ENCODE measurements around the gene FSIP1.

FSIP1 gene

GRCh38 chr15:39789736-39790135 lies 7.1 kb upstream of the FSIP1 start:
- WGBS (ENCODE audit: extremely low coverage, insufficient coverage, insufficient read length) = no CpG with 5 or more reads among the region's 4 CpGs
- Histone ChIP-seq H2BK12ac (ENCODE audit: low read length) (no peak overlapping the region), H3K27ac (ENCODE audit: low read depth, low read length) (no peak overlapping the region), H3K27me3 (ENCODE audit: insufficient read depth, low read length) (no peaks in the 10 kb centered on the region), H3K79me2 (ENCODE audit: control insufficient read depth, insufficient read depth, low read length, poor library complexity) (no peaks in the 10 kb centered on the region), H3K9ac (ENCODE audit: low read length) (no peak overlapping the region), H3K4me2 (ENCODE audit: low read length) (no peak overlapping the region), H2AFZ (ENCODE audit: insufficient read depth, low read length, poor library complexity) (no peak overlapping the region), H3K4me1 (ENCODE audit: control insufficient read depth in 1 of 2, insufficient read depth in 2 of 2, low read length in 2 of 2) (peaks cover 3 to 4% of the 10 kb centered on the region in 2 experiments), H3K36me3 (ENCODE audit: control insufficient read depth in 1 of 2, insufficient read depth in 2 of 2, low read length in 2 of 2) (no peaks in the 10 kb centered on the region), H3K23ac (ENCODE audit: low read length) (no peak overlapping the region), H3K4me3 (ENCODE audit: low read depth, low read length) (no peak overlapping the region), H3K18ac (ENCODE audit: low read length) (no peak overlapping the region), H3K9me3 (ENCODE audit: insufficient read depth, low read depth, low read length) (no peaks in the 10 kb centered on the region), H2BK5ac (ENCODE audit: low read depth, low read length, poor library complexity) (no peak overlapping the region), H3K14ac (ENCODE audit: low read length) (no peak overlapping the region), H4K12ac (ENCODE audit: low read depth, low read length) (no peak overlapping the region), H4K91ac (ENCODE audit: low read depth, low read length) (no peak overlapping the region), H3K79me1 (ENCODE audit: low read length) (no peaks in the 10 kb centered on the region), H4K8ac (ENCODE audit: low read depth, low read length) (no peak overlapping the region), H2BK120ac (ENCODE audit: insufficient read depth, low read length, poor library complexity) (no peak overlapping the region), H2AK5ac (ENCODE audit: low read length) (no peak overlapping the region), H3K4ac (ENCODE audit: low read depth, low read length) (no peak overlapping the region)
- DNase-seq = no peak

- H2BK120ac ChIP-seq (ENCODE audit: insufficient read depth, low read length, poor library complexity) = no peak overlapping the region
- no peak overlapping the region for H3K27ac ChIP-seq (ENCODE audit: low read depth, low read length)
- no peak overlapping the region for H3K4me3 ChIP-seq (ENCODE audit: low read depth, low read length)
- no peak overlapping the region for H2BK5ac ChIP-seq (ENCODE audit: low read depth, low read length, poor library complexity)
- no peak overlapping the region for H4K91ac ChIP-seq (ENCODE audit: low read depth, low read length)
- peaks cover 3 to 4% of the 10 kb centered on the region in 2 experiments for H3K4me1 ChIP-seq (ENCODE audit: control insufficient read depth in 1 of 2, insufficient read depth in 2 of 2, low read length in 2 of 2)
- H3K79me2 ChIP-seq (ENCODE audit: control insufficient read depth, insufficient read depth, low read length, poor library complexity) = no peaks in the 10 kb centered on the region
- no CpG with 5 or more reads among the region's 3 CpGs for WGBS (ENCODE audit: extremely low coverage, insufficient coverage, insufficient read length)
- H3K4me2 ChIP-seq (ENCODE audit: low read length) = no peak overlapping the region
- no peaks in the 10 kb centered on the region for H3K79me1 ChIP-seq (ENCODE audit: low read length)
- no peaks in the 10 kb centered on the region for H3K9me3 ChIP-seq (ENCODE audit: insufficient read depth, low read depth, low read length)
- H3K4ac ChIP-seq (ENCODE audit: low read depth, low read length) = no peak overlapping the region
- no peak overlapping the region for H3K23ac ChIP-seq (ENCODE audit: low read length)
- peak; percentile 76 to 95 for DNase-seq
- no peak overlapping the region for H3K18ac ChIP-seq (ENCODE audit: low read length)
- H3K27me3 ChIP-seq (ENCODE audit: insufficient read depth, low read length) = no peaks in the 10 kb centered on the region
- no peak overlapping the region for H3K14ac ChIP-seq (ENCODE audit: low read length)
- H3K9ac ChIP-seq (ENCODE audit: low read length) = no peak overlapping the region
- H2BK12ac ChIP-seq (ENCODE audit: low read length) = no peak overlapping the region
- H4K12ac ChIP-seq (ENCODE audit: low read depth, low read length) = no peak overlapping the region
- no peak overlapping the region for H2AFZ ChIP-seq (ENCODE audit: insufficient read depth, low read length, poor library complexity)
- no peak overlapping the region for H2AK5ac ChIP-seq (ENCODE audit: low read length)
- H3K36me3 ChIP-seq (ENCODE audit: control insufficient read depth in 1 of 2, insufficient read depth in 2 of 2, low read length in 2 of 2) = no peaks in the 10 kb centered on the region
- no peak overlapping the region for H4K8ac ChIP-seq (ENCODE audit: low read depth, low read length)
Observed at GRCh38 chr15:39788800-39789565, 6.3 kb upstream of the FSIP1 start.

GRCh38 chr15:39788108-39788507 lies 5.5 kb upstream of the FSIP1 start:
- Histone ChIP-seq H3K9me3 (ENCODE audit: insufficient read depth, low read depth, low read length) (no peaks in the 10 kb centered on the region), H3K27me3 (ENCODE audit: insufficient read depth, low read length) (no peaks in the 10 kb centered on the region), H3K23ac (ENCODE audit: low read length) (no peak overlapping the region), H3K14ac (ENCODE audit: low read length) (no peak overlapping the region), H3K36me3 (ENCODE audit: control insufficient read depth in 1 of 2, insufficient read depth in 2 of 2, low read length in 2 of 2) (no peaks in the 10 kb centered on the region), H3K9ac (ENCODE audit: low read length) (no peak overlapping the region), H4K12ac (ENCODE audit: low read depth, low read length) (no peak overlapping the region), H3K18ac (ENCODE audit: low read length) (no peak overlapping the region), H2AK5ac (ENCODE audit: low read length) (no peak overlapping the region), H4K91ac (ENCODE audit: low read depth, low read length) (no peak overlapping the region), H3K79me1 (ENCODE audit: low read length) (no peaks in the 10 kb centered on the region), H4K8ac (ENCODE audit: low read depth, low read length) (no peak overlapping the region), H3K79me2 (ENCODE audit: control insufficient read depth, insufficient read depth, low read length, poor library complexity) (no peaks in the 10 kb centered on the region), H3K4me2 (ENCODE audit: low read length) (no peak overlapping the region), H2BK5ac (ENCODE audit: low read depth, low read length, poor library complexity) (no peak overlapping the region), H3K4me3 (ENCODE audit: low read depth, low read length) (no peak overlapping the region), H2BK12ac (ENCODE audit: low read length) (no peak overlapping the region), H3K27ac (ENCODE audit: low read depth, low read length) (no peak overlapping the region), H2AFZ (ENCODE audit: insufficient read depth, low read length, poor library complexity) (no peak overlapping the region), H3K4me1 (ENCODE audit: control insufficient read depth in 1 of 2, insufficient read depth in 2 of 2, low read length in 2 of 2) (peaks cover 3 to 8% of the 10 kb centered on the region in 2 experiments), H3K4ac (ENCODE audit: low read depth, low read length) (no peak overlapping the region), H2BK120ac (ENCODE audit: insufficient read depth, low read length, poor library complexity) (no peak overlapping the region)
- no CpG with 5 or more reads among the region's 4 CpGs for WGBS (ENCODE audit: extremely low coverage, insufficient coverage, insufficient read length)
- DNase-seq = peak; percentile 13 to 39

GRCh38 chr15:39787479-39787878 lies 4.8 kb upstream of the FSIP1 start:
- no peak overlapping the region for H4K91ac ChIP-seq (ENCODE audit: low read depth, low read length)
- H3K27ac ChIP-seq (ENCODE audit: low read depth, low read length) = no peak overlapping the region
- peaks cover 2% of the 10 kb centered on the region for H3K79me1 ChIP-seq (ENCODE audit: low read length)
- no peak for DNase-seq
- no peak overlapping the region for H3K18ac ChIP-seq (ENCODE audit: low read length)
- no peak overlapping the region for H2BK5ac ChIP-seq (ENCODE audit: low read depth, low read length, poor library complexity)
- no peak overlapping the region for H4K12ac ChIP-seq (ENCODE audit: low read depth, low read length)
- H3K79me2 ChIP-seq (ENCODE audit: control insufficient read depth, insufficient read depth, low read length, poor library complexity) = no peaks in the 10 kb centered on the region
- H3K4me1 ChIP-seq (ENCODE audit: control insufficient read depth in 1 of 2, insufficient read depth in 2 of 2, low read length in 2 of 2) = peaks cover 3 to 8% of the 10 kb centered on the region in 2 experiments
- H3K14ac ChIP-seq (ENCODE audit: low read length) = no peak overlapping the region
- no peaks in the 10 kb centered on the region for H3K27me3 ChIP-seq (ENCODE audit: insufficient read depth, low read length)
- no peak overlapping the region for H4K8ac ChIP-seq (ENCODE audit: low read depth, low read length)
- H3K4ac ChIP-seq (ENCODE audit: low read depth, low read length) = no peak overlapping the region
- WGBS (ENCODE audit: extremely low coverage, insufficient coverage, insufficient read length) = no CpG with 5 or more reads among the region's 1 CpG
- H3K9me3 ChIP-seq (ENCODE audit: insufficient read depth, low read depth, low read length) = no peaks in the 10 kb centered on the region
- no peaks in the 10 kb centered on the region for H3K36me3 ChIP-seq (ENCODE audit: control insufficient read depth in 1 of 2, insufficient read depth in 2 of 2, low read length in 2 of 2)
- no peak overlapping the region for H3K23ac ChIP-seq (ENCODE audit: low read length)
- H2BK120ac ChIP-seq (ENCODE audit: insufficient read depth, low read length, poor library complexity) = no peak overlapping the region
- H3K9ac ChIP-seq (ENCODE audit: low read length) = no peak overlapping the region
- H2BK12ac ChIP-seq (ENCODE audit: low read length) = no peak overlapping the region
- no peak overlapping the region for H2AFZ ChIP-seq (ENCODE audit: insufficient read depth, low read length, poor library complexity)
- no peak overlapping the region for H2AK5ac ChIP-seq (ENCODE audit: low read length)
- H3K4me2 ChIP-seq (ENCODE audit: low read length) = no peak overlapping the region
- H3K4me3 ChIP-seq (ENCODE audit: low read depth, low read length) = no peak overlapping the region
